Head of caudate nucleus (tissue), 42 donors: ENCODE measurements around the gene RAB38.

Experiments used
- DNase-seq, 42 donors: peaks; one replicate each; pipeline versions ENCODE4 v3.0.0 to v3.0.0-alpha.2; 2020 to 2021; ENCODE audit warnings: mixed read lengths in 7 of 42
- intact Hi-C: fragments of 100-400 bp; cut with DNase I; formaldehyde crosslinking; loops from one replicate; pipeline ENCODE4 v1.15.0; 2022

RAB38 gene

GRCh38 chr11:88174709-88175568 lies at the start of gene RAB38:
RAB38 (minus strand) TSS chr11:88175443; CDS start chr11:88175384, 59 bp downstream.
- intact Hi-C loops, result no loop called here
- DNase-seq, result peak in 28 of 42 donors; percentile 1 to 45 (median 14)

DNA sequence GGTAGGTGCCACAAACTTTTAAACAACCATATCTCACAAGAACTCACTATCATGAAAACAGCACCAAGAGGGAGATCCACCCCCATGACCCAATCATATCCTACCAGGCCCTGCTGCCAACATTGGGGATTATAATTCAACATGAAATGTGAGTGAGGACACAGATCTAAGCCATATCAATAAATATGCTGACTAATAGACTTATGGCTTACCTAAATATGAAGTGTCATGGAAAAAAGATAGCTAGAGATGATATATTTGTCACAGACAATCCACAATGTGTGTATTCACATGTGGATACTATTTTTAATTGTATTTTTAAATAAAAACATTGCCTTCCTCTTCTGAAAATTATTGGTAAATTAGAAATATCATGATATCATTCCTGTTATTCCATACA lies 38.2 kb upstream of the RAB38 start:
- intact Hi-C loops, result no loop called here
- no peak for DNase-seq

- intact Hi-C loops, result no loop called here
- DNase-seq, result no peak
These were observed 37.1 kb upstream of the RAB38 start for GRCh38 chr11:88212300-88212699.

DNA sequence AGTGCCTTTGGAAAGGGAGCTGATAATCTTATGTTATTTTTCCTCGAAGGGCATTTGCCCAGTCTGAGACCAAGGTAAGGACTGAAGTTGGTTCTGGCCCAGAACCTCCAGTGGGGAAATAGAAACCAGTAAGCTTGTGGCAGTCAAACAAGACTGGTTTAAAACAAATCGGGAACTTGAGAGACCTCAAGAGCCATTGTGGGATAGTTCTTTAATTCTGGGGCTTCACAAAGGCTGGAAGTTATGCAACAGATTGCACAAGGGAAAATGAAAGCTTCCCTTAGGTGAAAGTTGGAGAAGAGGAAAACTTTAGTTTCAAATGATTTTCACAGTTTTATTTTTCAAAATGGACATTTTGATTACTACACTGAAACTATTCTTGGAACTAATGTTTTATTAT lies 33.5 kb upstream of the RAB38 start:
- intact Hi-C loops, result no loop called here
- DNase-seq, result peak in 1 of 42 donors; percentile 37

GRCh38 chr11:88206751-88207150 lies 31.5 kb upstream of the RAB38 start:
- intact Hi-C loops, result no loop called here
- DNase-seq, result no peak

GRCh38 chr11:88204353-88204752 lies 29.1 kb upstream of the RAB38 start:
- DNase-seq, result no peak
- intact Hi-C loops, result no loop called here

DNA sequence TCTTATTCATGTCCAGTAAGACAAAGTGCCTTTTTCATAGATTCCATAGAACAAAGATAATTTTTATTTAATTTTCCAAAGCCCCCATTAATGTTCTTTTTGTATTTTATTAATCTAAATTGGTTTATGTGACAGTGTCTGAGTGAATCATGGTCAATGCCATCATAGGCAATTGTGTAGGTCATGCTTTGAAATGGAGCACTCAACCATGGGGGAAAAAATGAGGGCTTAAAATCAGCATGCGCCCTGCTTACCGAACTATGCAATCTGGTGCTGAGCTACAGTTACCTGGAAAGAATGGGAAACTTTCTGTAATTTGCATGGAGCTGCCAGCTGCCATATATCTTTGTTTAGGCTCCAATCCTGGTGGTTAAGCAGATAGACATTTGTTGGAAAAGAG lies 28.4 kb upstream of the RAB38 start:
- no peak for DNase-seq
- intact Hi-C loops, result no loop called here

- intact Hi-C loops, result no loop called here
- no peak for DNase-seq
These were observed 27.3 kb upstream of the RAB38 start for GRCh38 chr11:88202498-88202897.

GRCh38 chr11:88196393-88196792 lies 21.1 kb upstream of the RAB38 start:
- intact Hi-C loops, result no loop called here
- no peak for DNase-seq

DNA sequence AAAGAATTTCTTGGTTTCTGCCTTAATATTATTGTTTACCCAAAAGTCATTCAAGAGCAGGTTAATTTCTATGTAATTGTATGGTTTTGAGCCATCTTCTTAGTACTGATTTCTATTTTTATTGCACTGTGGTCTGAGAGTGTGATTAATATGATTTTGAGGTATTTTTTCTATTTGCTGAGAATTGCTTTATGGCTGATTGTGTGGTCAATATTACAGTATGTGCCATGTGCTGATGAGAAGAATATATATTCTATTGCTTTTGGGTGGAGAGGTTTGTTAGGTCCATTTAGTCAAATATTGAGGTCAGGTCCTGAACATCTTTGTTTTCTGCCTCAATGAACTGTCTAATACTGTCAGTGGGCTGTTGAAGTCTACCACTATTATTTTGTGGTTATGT lies 20.7 kb upstream of the RAB38 start:
- intact Hi-C loops, result no loop called here
- no peak for DNase-seq

DNA sequence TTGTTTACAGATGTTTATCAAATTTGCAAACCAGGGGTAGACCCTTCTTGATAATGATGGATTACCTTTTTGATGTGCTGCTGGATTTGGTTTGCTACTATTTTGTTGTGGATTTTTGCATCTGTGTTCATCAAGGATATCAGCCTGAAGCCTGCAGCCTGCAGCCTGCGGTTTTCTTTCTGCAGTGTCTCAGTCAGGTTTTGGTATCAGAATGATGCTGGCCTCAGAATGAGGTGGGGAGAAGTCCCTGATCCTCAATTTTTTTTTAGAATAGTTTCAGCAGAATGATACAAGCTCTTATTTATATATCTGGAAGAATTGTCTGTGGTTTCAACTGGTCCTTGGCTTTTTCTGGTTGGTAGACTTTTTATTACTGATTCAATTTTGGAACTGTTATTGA lies 19.7 kb upstream of the RAB38 start:
- intact Hi-C loops, result no loop called here
- no peak for DNase-seq

- intact Hi-C loops, result no loop called here
- DNase-seq, result no peak
These were observed 18.0 kb upstream of the RAB38 start for GRCh38 chr11:88193278-88193677.

DNA sequence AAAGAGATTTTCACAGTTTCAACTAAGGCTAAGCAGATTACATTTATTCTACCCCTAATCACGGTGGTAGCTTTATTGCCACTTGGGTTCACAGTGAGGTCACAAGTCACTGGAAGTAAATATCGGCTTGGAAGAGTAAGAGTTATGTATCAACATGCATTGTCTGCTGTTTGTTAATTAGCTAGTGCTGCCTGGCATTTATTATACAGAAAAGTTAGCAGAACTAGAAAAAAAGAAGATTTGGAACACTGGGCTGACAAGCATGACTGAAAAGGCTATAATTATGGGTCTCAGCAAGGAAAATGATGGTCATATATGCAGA lies 13.7 kb upstream of the RAB38 start:
- intact Hi-C loops, result no loop called here
- no peak for DNase-seq

DNA sequence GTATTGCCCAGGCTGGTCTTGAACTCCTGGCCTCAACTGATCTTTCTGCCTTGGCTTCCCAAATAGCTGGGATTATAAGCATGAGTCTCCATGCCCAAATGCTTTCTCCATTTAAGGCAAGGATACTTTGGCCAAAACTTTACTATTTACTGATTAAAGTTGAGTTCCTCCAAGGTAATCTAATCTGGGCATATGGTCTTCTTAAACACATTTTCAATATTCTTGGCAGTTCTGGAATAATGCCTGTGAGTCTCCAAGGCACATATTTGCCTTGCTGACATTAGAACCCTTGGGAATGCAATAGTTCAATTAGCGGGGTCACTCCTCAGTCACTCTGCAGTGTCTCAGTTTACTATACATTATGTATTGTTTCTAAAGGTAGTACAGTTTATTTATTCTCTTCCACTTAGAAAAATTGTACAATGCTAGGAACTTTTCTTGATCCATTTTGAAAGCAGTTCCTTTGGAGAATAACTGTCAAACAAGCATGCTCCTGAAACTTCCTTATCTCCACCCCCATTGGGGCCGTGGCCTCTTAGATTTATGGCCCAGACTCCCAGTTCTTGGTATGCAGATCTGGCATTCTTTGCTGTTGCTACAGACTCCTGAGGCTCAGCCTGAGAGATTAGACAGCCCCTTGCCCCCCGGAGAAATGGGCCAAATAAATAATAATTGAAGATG lies 13.1 kb upstream of the RAB38 start:
- intact Hi-C loops, result no loop called here
- no peak for DNase-seq

GRCh38 chr11:88183233-88183632 lies 8.0 kb upstream of the RAB38 start:
- DNase-seq, result no peak
- intact Hi-C loops, result no loop called here

DNA sequence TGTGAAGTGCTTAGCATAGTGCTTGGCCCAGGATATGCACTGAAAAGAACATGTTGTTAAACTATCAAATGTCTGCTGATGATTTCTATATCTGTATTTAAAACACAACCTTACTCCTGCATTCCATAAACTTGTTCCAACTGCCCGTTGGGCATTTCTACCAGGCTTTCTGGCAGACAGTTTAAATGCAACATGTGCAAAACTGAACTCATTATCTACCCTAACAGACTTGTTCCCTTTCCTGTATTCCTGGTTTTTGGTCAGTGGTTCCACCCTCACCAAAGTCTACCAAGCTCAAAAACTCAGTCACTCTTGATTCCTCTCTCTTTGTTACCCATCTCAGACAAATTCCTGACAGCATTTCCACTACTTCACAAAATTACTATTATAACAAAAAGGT lies 6.5 kb upstream of the RAB38 start:
- intact Hi-C loops, result no loop called here
- DNase-seq, result no peak

DNA sequence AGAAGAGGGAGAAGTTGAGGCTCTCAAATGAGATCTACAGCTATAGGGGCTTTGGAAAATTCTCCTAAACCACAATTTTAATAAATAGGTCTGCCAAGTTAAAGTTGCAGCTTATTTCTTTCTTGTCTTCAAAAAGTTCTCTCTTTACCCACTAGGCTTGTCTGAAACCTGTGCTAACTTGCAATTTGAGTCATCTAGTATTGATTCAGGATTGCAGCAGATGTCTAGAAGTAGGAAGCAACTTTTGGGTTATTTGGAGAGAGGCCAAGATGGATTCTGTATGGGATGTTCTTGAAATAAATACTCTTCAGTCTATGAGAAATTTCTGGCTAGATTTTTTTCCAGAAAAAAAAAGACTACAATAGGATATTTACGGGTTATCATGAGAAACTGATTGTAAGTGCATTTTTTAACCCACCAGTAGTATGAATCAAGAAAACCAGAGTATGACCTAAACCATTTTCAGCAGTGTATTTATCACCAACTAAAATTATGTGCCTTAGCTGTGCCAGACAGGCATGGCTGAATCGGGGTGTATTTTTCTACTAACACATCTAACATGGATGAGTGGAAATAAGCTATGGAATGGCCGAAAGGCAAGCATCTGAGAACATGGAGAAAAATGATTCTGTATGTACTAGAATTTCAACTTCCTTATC lies 4.9 kb upstream of the RAB38 start:
- intact Hi-C loops, result no loop called here
- DNase-seq, result no peak

DNA sequence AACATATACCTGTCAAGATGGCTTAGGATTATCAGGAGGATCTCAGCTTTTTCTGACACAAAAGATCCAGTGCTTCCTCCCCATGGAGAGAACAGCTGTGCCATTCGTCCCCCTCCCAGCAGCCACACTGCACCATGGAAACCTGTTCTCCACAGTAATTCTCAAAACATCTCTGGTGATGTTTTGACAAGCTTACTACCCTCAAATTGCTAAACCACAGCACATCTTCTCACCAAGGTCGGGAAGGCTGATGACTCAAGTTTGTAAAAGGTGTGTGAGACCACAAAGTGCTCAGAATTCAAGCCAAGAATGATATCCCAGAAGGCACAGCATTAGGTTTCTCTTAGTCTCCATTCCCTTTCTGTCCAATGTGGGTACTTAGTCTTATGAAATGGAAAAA lies 3.9 kb upstream of the RAB38 start:
- DNase-seq, result no peak
- intact Hi-C loops, result no loop called here

DNA sequence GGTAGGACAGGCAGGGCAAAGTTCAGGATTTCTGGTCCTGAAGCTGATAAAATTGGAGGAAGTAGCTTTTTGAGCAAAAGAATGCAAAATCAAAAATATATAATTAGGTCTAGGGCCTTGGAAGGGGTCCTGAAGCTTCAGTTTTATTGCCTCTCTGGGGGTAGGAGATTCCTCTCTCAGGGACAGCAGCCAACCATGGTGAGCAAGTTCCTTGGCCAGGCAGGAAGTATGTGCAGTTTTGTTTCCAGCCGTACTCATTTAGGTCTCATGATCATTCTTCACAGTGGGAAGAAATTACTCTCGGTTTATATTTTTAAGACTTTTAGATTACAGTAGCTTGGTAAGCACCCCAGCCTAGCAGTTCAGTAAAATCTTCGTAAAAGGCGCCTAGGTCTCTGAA lies 2.9 kb upstream of the RAB38 start:
- no peak for DNase-seq
- intact Hi-C loops, result no loop called here

GRCh38 chr11:88175569-88176075 lies 379 bp upstream of the RAB38 start:
- intact Hi-C loops, result no loop called here
- no peak for DNase-seq
